GM21390 (cell line): Measurements from ENCODE around the gene SEMA6D.

Experiments used
- ATAC-seq: cut with Tn5 transposase; IDR thresholded peaks from one replicate; pipeline ENCODE4 v1.9.1; 2021; ENCODE audit not compliant: unreplicated experiment

Gene SEMA6D

DNA sequence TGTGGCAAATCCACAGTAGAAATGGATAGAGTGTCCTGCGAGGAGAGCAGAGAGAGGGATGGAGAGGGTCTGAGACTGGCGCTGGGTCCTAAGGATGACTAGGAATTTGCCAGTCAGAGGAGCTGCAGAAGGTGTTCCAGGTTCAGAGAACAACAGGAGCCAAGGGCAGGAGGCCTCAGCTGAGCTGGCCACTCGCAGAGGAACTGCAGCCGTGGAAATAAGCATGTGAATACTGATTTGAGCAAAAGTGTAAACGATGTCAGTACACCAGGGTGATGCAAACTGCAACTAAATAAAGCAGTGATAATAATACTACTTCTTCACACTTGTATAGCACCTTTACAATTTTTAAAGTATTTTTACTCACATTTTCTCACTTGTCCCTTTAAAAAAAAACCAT is 24.6 kb downstream of the SEMA6D start:
- ATAC-seq, result no peak

DNA sequence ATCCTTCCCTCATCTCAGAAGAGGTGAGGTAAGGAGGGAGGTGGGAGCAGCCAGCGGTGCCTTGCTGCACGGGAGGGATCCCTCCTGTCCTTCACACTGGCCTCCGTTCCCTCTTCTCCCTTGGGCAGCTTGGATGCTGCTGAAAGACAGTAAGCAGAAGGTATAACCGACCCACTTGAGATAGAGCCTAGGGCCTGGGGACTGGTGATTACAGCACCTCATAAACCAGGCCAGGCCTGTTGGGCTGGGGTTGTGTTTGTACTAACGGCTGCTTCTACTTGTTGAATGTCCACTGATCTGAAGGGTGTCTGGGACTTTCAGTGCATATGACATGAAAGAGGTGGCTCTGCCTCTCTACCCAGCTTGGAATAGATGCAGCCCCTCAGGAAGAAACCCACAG is 25.0 kb downstream of the SEMA6D start:
- no peak for ATAC-seq

DNA sequence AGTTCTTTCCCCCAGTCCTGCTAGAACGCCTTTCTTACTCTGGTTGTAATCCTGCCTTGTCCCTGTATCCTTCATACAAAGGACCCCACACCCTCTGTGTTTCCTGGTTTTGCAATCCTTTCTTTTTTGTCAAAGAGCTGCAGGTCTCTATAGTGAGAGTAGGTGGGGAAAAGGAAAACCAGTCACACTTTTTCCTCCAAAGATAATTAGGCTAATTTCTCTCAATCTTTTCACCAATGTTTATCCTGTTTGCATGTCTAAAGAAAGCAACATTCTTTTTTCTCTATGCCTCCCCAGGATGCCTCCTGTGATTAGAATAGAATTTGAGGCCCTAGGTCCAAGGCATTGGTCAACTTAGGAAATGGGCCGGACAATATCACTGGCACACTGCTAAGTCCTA is 25.4 kb downstream of the SEMA6D start:
- ATAC-seq, result no peak

DNA sequence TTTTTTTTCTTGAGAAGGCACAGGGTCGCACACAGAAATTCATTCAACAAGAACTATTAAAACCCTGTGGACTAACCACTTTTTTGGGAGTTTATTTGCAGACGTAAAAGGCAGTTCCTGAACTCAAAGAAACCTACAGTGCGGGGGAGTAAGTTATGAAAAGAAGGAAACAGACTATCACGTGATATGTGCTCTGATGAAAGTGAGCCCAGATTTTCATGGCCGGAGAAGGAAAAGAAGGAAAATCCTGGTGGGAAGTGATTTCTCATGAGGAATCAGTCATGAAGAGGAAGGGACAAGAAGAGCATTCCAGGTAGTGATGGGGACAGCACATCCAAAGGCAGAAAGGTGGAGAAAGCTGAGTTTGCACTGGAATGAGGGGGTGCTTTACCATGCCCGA is 26.1 kb downstream of the SEMA6D start:
- no peak for ATAC-seq

DNA sequence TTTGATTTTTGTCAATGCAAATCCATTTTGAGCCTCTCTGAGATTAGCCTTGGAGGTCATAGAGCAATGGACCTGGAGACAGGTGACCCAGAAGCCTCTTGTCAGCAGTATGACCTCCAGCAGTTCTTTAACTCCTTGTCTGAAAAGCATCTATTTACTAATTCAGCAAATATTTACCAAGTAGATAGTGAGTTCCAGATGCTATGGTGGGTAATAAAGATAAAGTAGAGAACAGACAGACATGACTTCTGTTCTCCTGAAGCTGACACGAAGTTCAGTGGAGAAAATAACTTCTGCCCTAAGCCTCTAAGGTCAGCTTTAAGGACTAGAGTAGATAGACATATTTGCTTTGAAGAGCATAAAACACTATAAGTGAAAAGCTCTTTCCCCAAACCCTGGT is 26.6 kb downstream of the SEMA6D start:
- no peak for ATAC-seq

DNA sequence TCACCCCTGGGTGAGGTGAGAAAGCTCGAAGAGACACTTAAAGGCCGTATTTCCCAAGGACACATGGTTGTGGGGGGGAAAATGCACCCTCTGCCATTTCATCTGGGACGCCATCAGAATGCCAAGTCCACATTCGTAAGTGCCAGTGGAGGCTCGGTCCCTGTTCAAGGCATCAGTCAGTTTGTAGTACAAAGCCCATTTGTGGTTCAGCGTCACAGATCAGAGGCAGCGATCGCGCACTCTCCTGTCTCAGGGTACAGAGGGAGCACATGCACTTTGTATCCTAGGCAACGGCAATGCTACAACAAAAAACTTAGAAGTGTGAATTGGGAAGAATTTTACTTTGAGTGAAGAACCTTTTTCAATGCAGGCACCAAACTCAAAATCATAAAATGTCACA is 27.2 kb downstream of the SEMA6D start:
- no peak for ATAC-seq

DNA sequence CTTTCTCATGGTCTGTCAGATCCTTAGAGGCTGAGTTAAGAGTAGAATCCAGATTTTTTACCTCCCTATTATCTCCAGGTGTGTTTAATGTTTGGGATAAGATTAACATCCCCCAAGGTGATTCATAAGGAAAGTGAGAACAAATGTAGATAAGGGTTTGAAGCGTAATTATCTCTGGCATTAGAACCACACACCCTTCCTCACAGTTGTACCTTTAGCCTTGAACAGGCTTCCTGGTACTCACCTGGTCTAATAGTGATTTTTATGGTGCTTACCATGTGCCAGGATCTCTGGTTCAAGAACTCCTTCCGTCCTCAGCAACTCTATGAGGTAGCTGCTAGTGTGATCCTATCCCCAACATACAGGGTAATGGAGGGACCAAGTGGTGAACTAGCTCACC is 27.7 kb downstream of the SEMA6D start:
- ATAC-seq, result no peak

DNA sequence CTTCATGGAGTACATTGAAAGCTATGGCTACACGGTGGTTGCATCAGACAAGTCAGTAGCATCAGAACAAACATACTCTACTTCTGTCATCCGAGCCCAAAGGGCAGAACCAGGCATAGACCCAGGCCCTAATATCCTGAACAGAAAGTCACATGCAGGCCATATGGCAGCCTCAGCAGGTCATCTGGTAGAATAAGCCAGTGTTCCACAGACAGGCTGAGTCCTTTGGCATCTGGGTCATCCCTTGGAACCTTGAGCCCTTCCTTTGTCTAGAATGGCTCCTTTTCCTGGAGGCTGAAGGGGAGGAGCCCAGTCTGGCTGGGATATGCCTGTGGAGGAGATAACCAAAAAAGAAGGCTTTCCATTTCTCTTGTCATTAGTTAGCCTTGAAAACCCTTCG is 29.2 kb downstream of the SEMA6D start:
- no peak for ATAC-seq

DNA sequence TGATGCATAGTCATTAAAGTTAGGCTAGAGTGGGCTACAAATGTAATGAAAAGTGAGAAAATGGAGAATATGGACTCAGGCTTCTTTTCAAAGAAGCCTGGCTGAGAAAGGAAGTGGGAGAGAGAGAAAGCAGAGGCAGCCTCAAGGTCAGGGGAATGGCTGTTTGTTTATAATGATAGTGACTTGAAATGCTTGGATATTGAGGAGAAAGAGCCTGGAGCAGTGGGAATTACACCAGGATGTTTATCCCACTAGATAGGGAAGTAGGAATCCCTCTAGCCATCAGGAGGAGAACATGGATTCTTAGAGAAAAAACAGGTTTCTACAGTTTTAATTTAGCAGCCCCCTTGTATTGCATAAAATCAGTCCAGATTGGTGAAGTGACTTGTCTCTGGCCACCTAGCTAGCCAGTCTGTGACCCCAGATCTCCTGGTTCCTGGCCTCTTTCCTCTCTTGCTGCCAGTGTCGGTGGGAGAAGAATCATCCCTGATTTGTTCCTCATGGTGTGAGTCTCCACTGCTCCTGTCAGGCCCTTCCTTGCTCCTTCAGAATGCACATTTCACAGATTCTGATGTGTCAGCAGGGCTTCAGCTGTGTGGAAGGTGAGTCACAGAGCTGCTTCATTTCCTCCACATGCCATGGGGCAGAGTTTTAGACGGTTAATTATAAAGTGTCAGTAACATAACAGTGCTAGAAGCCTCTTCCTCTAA is 32.9 kb downstream of the SEMA6D start:
- no peak for ATAC-seq

DNA sequence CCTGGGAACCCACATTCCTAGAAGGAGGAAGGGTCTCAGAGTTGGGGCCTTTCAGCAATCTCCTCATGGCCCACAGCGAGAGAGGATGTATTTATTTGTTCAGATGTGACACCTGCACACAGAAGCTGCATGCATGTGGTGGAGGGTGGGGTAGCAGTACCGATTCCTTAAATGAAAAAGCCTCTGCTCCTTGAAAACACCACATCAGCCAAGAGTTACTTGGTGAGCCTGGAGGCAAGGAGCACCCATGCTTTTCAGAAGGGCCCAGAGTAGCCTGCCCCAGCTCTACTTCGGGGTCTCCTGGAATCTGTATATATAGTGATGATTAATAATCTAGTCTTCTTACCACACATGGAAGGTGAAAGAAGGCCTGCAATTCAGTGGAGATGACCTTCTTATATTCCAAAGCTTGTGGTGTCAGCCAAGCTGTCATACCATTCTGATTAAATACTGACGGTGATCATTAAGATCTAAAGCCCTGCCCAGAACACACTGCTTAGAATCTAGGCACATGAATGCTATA is 33.5 kb downstream of the SEMA6D start:
- no peak for ATAC-seq

DNA sequence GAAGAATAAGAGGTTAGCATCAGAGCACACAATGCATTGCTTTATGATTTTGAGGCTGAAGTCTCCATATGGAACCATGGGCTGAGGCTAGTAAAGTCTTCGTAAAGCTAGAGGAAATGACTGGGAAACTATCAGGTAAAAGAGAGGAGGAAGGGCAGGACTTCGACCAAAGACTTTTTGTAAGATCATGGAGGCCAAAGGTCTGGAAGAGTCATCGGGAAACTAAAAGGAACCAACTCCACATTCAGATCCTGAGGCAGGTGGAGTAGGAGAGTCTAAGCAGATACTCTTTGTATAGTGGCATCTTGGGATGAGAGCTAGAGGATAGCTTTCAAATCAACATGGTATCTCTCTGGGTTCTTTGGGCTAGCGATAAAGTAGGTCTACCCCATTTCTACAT is 36.3 kb downstream of the SEMA6D start:
- no peak for ATAC-seq

DNA sequence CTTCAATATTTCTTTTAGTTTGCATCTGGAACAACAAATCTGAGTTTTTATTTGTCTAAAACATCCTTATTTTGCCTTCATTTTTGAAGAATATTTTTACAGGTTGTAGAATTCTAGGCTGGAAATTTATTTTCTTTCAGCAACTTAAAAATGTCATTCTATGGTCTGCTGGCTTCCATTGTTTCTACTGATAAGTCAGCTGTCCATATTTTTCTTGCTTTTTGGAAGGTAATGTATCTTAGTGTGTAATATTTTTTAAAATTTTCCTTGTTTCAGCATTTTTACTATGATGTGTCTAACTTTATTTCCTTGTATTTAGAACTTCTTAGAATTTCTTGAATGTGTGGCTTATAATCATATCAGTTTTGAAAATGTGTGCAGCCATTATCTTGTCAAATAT is 37.0 kb downstream of the SEMA6D start:
- ATAC-seq, result no peak

DNA sequence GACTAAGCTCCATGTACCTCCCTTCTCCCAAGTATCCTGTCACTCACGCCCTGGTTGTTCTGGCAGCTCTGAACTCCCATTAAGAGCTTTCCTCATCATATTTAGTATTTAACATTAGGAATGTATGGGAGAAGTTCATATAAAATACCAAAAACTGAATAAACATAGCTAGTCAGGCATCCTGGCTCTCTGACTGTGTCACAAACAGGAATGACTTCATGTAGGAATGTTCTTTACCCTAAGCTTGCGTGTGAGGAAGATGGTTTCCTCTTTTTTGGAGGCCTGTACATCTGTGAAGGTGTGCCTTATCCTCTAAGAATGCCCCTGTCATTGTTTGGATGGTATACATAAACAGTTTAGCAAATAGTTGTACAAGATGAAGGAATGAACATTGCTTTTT is 38.6 kb downstream of the SEMA6D start:
- no peak for ATAC-seq

DNA sequence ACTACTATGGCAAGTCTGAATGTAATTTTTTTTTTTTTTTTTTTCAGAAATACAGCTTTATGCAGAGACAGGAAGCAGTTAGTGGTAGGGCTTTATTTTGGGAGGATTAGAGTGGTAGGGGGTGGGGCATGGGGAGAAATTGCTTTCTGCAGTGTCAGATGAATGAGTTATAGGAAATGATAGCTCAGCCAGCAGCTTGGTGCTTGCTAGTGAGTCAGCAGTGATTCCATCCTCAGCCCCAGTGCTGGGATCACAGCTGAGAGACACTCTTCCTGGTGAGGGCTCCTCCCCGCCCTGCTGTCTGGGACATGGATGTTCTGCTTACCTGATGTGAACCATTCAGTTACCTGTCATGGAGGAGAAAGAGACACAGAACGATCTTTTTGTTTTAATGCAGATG is 39.6 kb downstream of the SEMA6D start:
- ATAC-seq, result no peak

DNA sequence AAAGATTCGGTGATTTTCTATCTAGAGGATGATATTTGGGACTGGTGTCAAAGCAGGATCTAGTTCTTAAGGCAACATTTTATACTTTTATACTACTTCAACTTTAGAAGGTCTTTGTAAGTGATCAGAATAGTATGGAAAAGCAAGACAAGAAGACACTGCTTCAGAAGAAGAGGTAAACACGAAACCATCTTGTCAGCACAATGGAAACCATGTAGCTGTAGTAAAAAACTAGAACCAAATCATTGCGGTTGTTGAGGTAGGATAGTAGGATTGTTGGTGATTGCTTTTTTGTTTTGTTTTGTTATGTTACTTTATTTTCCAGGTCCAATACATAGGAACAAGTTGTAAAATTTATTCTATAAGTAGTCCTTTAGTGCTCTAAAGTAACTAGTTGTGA is 40.0 kb downstream of the SEMA6D start:
- no peak for ATAC-seq

DNA sequence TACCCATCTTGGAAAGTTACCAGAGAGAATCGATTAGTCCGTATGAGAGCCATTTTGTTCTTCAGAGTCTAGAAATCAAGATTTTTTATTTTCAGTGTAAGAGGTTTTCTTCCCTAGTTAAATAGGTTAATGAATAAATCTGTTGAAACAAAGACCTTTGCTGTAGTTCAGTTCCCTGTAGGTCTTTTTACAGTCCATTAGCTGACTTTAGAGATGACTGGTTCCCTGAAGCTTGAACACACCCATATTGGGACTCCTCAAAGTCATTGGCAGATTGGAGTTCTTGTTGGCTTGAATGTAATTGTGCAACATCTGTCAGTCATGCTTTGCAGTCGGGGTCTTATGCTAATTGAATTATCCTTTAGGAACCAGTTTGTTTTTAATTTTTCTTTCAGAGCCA is 45.3 kb downstream of the SEMA6D start:
- no peak for ATAC-seq

DNA sequence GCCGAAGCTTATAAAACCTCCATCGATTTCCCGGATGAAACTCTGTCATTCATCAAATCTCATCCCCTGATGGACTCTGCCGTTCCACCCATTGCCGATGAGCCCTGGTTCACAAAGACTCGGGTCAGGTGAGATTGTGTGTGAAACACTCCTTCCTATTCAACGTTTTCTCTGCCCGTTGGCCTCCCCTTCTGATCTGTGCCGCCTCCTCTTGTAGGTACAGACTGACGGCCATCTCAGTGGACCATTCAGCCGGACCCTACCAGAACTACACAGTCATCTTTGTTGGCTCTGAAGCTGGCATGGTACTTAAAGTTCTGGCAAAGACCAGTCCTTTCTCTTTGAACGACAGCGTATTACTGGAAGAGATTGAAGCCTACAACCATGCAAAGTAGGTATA is 47.4 kb downstream of the SEMA6D start:
- ATAC-seq, result no peak

DNA sequence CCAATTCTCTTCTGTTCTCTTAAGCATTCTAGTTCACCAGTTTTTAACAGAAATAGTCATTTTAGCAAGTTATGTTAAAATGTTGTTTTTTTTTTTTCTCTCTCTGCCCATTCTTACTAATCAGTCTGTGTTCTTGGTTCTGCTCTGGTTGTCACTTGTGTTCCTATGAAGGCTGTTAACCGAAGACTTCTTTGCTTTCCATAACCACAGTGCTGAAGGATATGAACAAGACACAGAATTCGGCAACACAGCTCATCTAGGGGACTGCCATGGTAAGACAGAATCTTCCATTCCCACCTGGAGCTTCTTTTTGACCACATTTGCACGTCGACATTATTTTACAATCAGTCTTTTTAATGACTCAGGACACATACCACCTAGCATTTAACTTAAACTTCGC is 49.1 kb downstream of the SEMA6D start:
- ATAC-seq, result no peak

DNA sequence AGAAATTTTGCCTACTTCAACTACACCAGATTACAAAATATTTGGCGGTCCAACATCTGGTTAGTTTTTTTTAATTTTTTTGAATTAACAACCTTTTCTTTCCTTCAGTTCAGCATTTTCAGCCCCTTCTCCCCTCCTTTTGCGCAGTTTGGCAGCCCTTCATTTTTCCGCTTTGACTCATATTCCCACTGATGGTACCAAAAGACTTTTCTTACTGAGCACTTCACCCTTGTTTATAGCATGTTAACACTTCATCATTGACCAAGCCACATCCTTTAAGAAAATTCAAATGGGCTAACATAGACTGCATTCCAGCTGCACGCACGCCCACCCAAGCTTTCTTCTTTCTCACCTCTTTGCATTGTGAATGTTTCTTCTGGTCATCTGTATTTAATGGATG is 49.7 kb downstream of the SEMA6D start:
- no peak for ATAC-seq

DNA sequence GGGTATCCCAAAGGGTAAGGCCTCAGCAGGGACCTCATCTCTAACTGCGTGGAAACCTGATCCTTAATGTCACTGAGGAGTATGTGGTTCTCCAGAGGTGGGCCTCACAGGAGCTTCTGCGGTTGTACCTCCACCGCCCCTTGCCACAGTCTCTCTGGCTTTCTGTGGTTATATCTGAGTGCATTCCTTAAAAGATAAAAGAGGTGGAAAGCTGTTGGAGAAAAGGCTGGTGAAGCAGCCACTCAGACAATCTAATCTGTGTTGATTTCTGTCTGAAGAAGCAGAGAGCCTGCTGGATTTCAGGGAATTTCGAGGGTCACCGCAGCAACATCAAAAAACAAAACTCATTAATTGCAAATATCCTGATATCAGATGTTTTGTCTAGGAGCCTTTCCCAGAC is 51.4 kb downstream of the SEMA6D start:
- ATAC-seq, result no peak

DNA sequence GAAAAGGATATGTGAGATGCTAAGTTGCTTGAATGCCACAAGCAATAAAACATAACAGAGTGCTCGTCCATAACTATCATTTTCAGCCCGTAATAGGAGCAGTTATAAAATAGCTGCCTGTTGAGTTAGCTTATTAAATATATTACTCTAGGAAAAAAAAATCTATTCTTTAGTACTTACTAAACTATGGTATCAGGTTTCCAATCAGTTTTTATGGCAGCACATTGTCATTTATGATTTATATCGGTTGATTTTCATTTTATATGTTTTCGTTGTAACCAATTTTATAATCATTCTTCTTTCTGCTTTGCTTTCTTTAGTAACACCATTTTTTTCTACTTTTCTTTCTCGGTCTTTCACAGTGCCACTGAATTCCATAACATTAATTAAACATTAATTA is 51.9 kb downstream of the SEMA6D start:
- no peak for ATAC-seq

DNA sequence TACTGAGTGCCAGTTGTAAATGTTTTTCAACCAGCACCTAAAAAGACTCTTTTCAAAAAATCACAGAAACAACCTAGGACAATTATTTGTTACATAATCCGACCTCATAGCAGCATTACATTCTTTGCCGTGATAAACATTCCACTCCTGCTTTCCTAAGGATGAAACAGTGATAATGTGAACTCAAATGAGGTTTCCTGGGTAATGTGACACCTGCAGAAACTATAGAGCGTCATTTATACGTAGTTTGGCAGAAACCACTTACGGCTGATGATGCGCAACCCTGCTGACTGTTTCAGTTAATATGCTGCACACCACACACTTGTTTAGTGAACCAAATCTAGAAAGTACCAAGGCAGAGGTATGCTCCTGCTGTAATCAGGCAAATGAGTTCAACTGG is 55.8 kb downstream of the SEMA6D start:
- ATAC-seq, result no peak

DNA sequence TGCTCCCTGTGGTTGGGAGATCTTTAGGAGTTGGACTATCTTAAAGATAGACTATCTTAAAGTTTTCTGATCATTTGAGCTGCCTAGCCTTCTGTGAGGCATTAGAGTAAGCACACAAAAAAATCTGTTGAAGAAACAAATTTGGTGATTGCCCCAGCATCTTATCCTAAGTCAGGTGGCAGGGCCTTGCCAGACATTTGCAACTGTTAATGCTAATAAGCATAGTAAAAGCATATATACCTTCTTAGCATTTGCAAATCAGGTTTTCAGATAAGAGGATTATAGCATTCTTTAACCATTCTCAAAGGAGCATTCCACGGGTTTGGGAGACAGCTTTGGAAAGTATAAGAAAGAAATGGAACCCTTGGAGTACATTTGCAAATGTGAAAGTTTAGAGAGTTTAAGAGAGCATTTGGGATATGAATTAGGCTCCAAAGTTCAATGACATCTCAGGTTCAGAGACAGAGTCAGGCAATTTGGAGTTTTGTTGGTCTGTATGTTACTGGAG is 61.0 kb downstream of the SEMA6D start:
- no peak for ATAC-seq
